ENCODE data around the gene B4GALNT2. TPM values are rescaled to one million over a fixed set of nuclear protein-coding genes. Genes with fewer than 3 reads are reported as not detected.
"Not testable (repeated sequence)": the region's sequence is repeated elsewhere in the genome, so short reads cannot be mapped to it uniquely, and the experiment has no call there.

B4GALNT2 gene
- total RNA-seq, 1 donor from 2014 or later: 0.23 TPM

DNA sequence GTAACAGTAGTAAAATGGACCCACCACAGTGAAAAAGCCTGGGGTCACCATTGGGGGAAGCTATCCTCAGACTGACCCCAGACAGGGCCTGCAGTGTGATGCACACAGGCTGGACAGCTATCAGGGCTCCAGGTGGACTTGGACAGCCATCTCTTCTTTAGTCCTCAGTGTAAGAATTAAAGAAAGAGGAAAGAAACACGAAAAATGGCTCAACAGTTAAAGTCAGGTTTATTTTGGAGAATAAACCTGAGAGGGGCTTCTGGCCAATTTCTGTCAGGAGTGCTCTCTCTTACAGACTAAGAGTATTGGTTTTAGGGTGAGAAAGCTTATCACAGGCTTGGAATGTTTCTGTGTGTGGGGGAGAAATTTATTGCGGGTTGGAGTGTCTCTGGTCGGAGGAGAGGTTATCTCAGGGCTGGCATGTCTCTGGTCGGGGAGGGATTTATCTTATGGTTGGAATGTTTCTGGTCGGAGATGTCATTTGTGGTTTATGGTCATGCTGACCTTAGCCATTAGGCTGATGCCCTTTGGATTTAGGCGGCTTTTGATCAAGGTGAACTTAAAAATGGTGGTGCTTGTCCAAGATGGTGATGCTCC lies 10.8 kb upstream of the B4GALNT2 start:
- no peak overlapping the region for H3K27ac ChIP-seq
- H3K9me3 ChIP-seq: no peaks in the 10 kb centered on the region
- no peak for DNase-seq
- no peaks in the 10 kb centered on the region for H3K4me1 ChIP-seq
- intact Hi-C loops (cut with DNase I): no loop called here
- no peaks in the 10 kb centered on the region for H3K27me3 ChIP-seq
- TF ChIP-seq, protein P1, sequence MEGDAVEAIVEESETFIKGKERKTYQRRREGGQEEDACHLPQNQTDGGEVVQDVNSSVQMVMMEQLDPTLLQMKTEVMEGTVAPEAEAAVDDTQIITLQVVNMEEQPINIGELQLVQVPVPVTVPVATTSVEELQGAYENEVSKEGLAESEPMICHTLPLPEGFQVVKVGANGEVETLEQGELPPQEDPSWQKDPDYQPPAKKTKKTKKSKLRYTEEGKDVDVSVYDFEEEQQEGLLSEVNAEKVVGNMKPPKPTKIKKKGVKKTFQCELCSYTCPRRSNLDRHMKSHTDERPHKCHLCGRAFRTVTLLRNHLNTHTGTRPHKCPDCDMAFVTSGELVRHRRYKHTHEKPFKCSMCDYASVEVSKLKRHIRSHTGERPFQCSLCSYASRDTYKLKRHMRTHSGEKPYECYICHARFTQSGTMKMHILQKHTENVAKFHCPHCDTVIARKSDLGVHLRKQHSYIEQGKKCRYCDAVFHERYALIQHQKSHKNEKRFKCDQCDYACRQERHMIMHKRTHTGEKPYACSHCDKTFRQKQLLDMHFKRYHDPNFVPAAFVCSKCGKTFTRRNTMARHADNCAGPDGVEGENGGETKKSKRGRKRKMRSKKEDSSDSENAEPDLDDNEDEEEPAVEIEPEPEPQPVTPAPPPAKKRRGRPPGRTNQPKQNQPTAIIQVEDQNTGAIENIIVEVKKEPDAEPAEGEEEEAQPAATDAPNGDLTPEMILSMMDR (IDR thresholded peaks at IDR 0.05): no peak
- ATAC-seq: no peak
- H3K36me3 ChIP-seq: no peaks in the 10 kb centered on the region
- H3K4me3 ChIP-seq: no peak overlapping the region

DNA sequence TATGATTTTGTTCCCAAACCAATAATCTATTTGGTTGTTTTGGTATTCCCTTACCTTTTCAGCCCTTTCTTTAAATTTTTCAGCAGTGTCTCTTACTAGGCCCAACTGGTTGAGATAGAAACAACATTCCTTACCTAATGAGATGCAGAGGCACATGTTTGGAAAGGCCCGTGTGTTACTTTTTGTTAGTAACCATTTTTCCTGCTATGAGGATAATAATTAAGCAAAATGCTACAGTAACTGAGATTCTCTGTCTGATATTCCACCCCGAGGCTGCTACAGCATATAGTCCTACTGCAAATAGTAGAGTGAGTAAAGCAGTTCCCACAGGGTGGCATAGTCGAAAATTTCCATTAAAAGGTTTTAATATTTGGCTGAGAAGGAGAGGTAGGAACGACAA lies 10.0 kb upstream of the B4GALNT2 start:
- no peak overlapping the region for H3K27ac ChIP-seq
- no peaks in the 10 kb centered on the region for H3K27me3 ChIP-seq
- no peaks in the 10 kb centered on the region for H3K4me1 ChIP-seq
- no peak overlapping the region for H3K4me3 ChIP-seq
- TF ChIP-seq, protein P1 (IDR thresholded peaks at IDR 0.05): no peak
- intact Hi-C loops (cut with DNase I): no loop called here
- H3K9me3 ChIP-seq: no peaks in the 10 kb centered on the region
- DNase-seq (no peak), ATAC-seq (no peak)
- no peaks in the 10 kb centered on the region for H3K36me3 ChIP-seq

DNA sequence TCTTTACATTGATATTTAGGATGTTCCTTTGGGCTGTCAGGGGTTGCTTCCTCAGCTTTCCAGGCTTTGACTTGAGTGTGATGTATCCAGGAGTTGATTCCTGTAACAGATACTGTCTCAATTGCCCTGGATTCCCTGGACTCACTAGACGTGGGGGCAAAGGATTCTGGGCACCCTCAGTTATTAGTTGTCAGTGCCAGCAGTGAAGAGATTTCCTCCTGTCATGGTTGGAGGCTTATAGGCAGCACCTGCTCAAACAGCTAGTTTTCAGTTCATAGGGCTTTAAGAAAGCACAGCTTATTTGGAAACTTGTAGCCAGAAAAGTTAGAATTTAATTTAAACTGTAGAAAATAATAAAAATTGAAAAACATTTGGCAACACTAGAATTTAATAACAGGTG lies 9.5 kb upstream of the B4GALNT2 start:
- TF ChIP-seq, protein P1 (IDR thresholded peaks at IDR 0.05): no peak
- Histone ChIP-seq H3K9me3 (no peaks in the 10 kb centered on the region), H3K36me3 (no peaks in the 10 kb centered on the region), H3K27me3 (no peaks in the 10 kb centered on the region), H3K4me3 (no peak overlapping the region), H3K27ac (no peak overlapping the region), H3K4me1 (no peaks in the 10 kb centered on the region)
- DNase-seq: no peak
- no peak for ATAC-seq
- intact Hi-C loops (cut with DNase I): no loop called here

DNA sequence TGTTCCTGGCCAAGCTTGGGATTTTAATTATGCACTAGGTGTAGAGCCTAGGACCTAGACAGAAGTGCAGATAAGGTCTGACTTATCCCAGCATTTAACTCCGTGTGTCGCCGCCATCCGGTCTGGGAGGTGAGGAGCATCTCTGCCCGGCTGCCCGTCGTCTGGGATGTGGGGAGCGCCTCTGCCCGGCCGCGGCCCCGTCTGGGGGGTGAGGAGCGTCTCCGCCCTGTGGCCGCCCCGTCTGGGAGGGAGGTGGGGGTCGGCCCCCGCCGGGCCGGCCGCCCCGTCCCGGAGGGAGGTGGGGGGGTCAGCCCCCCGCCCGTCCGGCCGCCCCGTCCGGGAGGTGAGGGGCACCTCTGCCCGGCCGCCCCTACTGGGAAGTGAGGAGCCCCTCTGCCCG lies 7.1 kb upstream of the B4GALNT2 start:
- H3K36me3 ChIP-seq: no peaks in the 10 kb centered on the region
- H3K27ac ChIP-seq: no peak overlapping the region
- TF ChIP-seq, protein P1 (IDR thresholded peaks at IDR 0.05): no peak
- ATAC-seq (no peak), DNase-seq (no peak)
- peaks cover 5% of the 10 kb centered on the region for H3K27me3 ChIP-seq
- H3K4me1 ChIP-seq: no peaks in the 10 kb centered on the region
- no peaks in the 10 kb centered on the region for H3K9me3 ChIP-seq
- intact Hi-C loops (cut with DNase I): no loop called here
- no peak overlapping the region for H3K4me3 ChIP-seq

DNA sequence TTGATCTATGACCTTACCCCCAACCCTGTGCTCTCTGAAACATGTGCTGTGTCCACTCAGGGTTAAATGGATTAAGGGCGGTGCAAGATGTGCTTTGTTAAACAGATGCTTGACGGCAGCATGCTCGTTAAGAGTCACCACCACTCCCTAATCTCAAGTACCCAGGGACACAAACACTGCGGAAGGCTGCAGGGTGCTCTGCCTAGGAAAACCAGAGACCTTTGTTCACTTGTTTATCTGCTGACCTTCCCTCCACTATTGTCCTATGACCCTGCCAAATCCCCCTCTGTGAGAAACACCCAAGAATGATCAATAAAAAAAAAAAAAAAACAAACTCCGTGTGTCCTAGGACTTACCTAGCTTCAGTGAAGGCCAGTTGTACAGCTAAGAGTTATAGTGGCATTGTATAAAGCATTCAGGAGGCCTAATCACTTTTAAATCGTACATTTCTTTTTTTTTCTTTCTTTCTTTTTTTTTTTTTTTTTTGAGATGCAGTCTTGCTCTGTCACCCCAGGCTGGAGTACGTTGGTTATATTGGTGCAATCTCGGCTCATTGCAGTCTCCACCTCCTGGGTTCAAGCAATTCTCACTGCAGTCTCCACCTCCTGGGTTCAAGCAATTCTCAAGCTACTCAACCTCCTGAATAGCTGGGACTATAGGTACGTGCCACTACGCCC lies 6.2 kb upstream of the B4GALNT2 start:
- intact Hi-C loops (cut with DNase I); H3K9me3 ChIP-seq; DNase-seq; H3K4me3 ChIP-seq; H3K4me1 ChIP-seq; ATAC-seq; H3K27me3 ChIP-seq; H3K36me3 ChIP-seq: not testable (repeated sequence)
- H3K27ac ChIP-seq: peak overlapping the region; percentile 47

DNA sequence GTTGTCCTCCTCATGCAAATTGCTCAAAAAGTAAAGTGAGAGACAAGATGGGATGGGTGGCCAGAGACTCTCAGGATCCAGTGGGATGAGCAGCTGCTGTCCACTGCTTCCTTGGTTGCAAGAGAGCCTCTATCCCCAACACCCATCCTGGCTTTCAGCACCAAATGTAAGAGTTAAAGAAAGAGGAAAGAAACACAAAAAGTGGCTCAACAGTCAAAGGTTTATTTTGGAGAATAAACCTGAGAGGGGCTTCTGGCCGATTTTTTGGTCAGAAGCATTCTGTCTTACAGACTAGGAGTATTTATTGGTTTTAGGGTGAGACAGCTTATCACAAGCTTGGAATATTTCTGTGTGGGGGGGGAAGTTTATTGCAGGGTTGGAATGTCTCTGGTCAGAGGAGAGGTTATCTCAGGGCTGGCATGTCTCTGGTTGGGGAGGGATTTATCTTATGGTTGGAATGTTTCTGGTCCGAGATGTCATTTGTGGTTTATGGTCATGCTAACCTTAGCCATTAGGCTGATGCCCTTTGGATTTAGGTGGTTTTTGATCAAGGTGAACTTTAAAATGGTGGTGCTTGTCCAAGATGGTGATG lies 3.1 kb upstream of the B4GALNT2 start:
- DNase-seq; ATAC-seq; intact Hi-C loops (cut with DNase I); H3K27ac ChIP-seq; H3K9me3 ChIP-seq; H3K4me1 ChIP-seq; H3K4me3 ChIP-seq; H3K36me3 ChIP-seq: not testable (repeated sequence)
- peaks cover 37% of the 10 kb centered on the region for H3K27me3 ChIP-seq

Measured in upper lobe of right lung (tissue), 1 donor.